ENCODE results near the gene ADGRG3. TPM values are rescaled to one million over a fixed set of nuclear protein-coding genes. Genes with fewer than 3 reads are reported as not detected.

Gene ADGRG3
- total RNA-seq, 1 experiment from 2014 or later: not detected

DNA sequence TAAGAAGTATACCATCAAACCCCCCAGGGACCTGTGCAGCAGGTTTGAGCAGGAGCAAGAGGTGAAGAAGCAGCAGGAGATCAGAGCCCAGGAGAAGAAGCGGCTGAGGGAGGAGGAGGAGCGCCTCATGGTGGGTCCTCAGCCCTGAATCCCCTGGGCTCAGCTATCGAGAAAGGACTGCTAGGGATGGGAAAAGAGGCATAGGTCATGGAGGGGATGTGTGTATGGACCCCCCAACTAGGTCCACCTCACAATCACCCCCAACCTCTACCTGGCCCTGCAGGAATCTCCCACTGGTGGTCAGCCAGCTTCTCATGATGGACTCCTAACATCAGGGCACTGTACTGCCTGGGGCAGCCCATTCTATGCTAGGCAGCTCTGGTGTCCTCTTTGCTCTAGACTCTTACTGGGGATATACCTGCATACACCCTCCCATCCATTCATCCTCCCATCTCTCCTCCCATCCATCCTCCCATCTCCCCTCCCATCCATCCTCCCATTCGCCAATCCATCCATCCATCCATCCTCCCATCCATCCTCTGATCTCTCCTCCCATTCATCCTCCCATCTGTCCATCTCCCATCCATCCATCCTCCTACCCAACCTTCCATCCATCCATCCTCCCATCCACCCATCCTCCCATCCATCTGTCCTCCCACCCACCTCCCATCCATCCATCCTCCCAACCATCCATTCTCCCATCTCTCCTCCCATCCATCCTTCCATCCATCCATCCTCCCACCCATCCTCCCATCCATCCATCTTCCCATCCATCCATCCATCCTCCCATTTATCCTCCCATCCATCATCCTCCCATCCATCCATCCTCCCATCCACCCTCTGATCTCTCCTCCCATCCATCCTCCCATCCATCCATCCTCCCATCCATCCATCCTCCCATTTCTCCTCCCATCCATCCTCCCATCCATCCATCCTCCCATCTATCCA is 37.1 kb downstream of the ADGRG3 start:
- no TSS peak for BruUV-seq (replicated peaks)
- DNase-seq: no peak
- Histone ChIP-seq H4K20me1 (ENCODE audit: insufficient read depth) (no peaks in the 10 kb centered on the region), H3K27me3 (ENCODE audit: insufficient read depth, low read depth) (no peaks in the 10 kb centered on the region), H3K9me3 (ENCODE audit: insufficient read depth, low read depth) (no peaks in the 10 kb centered on the region), H3K4me1 (replicated peaks; ENCODE audit: insufficient read depth) (no peaks in the 10 kb centered on the region), H3K27ac (no peak overlapping the region), H2AFZ (no peak overlapping the region), H3K4me2 (no peak overlapping the region), H3K36me3 (ENCODE audit: low read depth) (no peaks in the 10 kb centered on the region), H3K9me2 (ENCODE audit: insufficient read depth) (no peaks in the 10 kb centered on the region), H3K79me2 (ENCODE audit: low read depth) (no peaks in the 10 kb centered on the region), H3F3A (ENCODE audit: insufficient read depth, low read depth) (no peaks in the 10 kb centered on the region), H3K4me3 (no peak overlapping the region)
- ChIA-PET CTCF (interaction anchor here (0.7 kb wide), 1 partner anchor 21 kb away, joined by 4 read pairs; no protein-coding TSS in a partner anchor), POLR2A (ENCODE audit: unreplicated experiment) (no interaction called here)
- TF ChIP-seq EZH2 (IDR thresholded peaks at IDR 0.05; ENCODE audit: low read depth): no peak
- TF ChIP-seq CTCF (conservative IDR thresholded peaks at IDR 0.05): no peak
- intact Hi-C loops (cut with micrococcal nuclease; ENCODE audit: unreplicated experiment): no loop called here

GRCh38 chr16:57706717-57707116 is 38.6 kb downstream of the ADGRG3 start:
- CTCF ChIA-PET: no interaction called here
- Histone ChIP-seq H4K20me1 (ENCODE audit: insufficient read depth) (no peaks in the 10 kb centered on the region), H3K9me2 (ENCODE audit: insufficient read depth) (no peaks in the 10 kb centered on the region), H3K9me3 (ENCODE audit: insufficient read depth, low read depth) (no peaks in the 10 kb centered on the region), H3K79me2 (ENCODE audit: low read depth) (no peaks in the 10 kb centered on the region), H3F3A (ENCODE audit: insufficient read depth, low read depth) (no peaks in the 10 kb centered on the region), H2AFZ (no peak overlapping the region), H3K4me3 (no peak overlapping the region), H3K36me3 (ENCODE audit: low read depth) (no peaks in the 10 kb centered on the region), H3K27ac (no peak overlapping the region), H3K4me1 (replicated peaks; ENCODE audit: insufficient read depth) (no peaks in the 10 kb centered on the region), H3K4me2 (no peak overlapping the region), H3K27me3 (ENCODE audit: insufficient read depth, low read depth) (no peaks in the 10 kb centered on the region)
- intact Hi-C loops (cut with micrococcal nuclease; ENCODE audit: unreplicated experiment): no loop called here
- DNase-seq: no peak
- no peak for TF ChIP-seq CTCF (conservative IDR thresholded peaks at IDR 0.05)
- no peak for TF ChIP-seq EZH2 (IDR thresholded peaks at IDR 0.05; ENCODE audit: low read depth)
- no TSS peak for BruUV-seq (replicated peaks)
- POLR2A ChIA-PET (ENCODE audit: unreplicated experiment): no interaction called here

DNA sequence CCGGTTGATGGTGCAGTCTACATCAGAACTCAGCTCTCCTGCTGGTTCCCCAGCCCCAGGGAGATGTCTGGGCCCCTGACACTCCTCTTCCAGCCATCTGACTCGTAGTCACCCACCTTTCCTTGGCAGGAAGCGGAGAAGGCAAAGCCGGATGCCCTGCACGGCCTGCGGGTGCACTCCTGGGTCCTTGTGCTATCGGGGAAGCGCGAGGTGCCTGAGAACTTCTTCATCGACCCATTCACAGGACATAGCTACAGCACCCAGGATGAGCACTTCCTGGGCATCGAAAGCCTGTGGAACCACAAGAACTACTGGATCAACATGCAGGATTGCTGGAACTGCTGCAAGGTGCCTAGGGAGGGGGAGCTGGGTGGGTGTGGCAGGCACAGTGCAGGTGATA is 39.2 kb downstream of the ADGRG3 start:
- TF ChIP-seq CTCF (conservative IDR thresholded peaks at IDR 0.05) (no peak), EZH2 (IDR thresholded peaks at IDR 0.05; ENCODE audit: low read depth) (no peak)
- H4K20me1 ChIP-seq (ENCODE audit: insufficient read depth): no peaks in the 10 kb centered on the region
- BruUV-seq (replicated peaks): no TSS peak
- no peaks in the 10 kb centered on the region for H3K9me3 ChIP-seq (ENCODE audit: insufficient read depth, low read depth)
- no peaks in the 10 kb centered on the region for H3F3A ChIP-seq (ENCODE audit: insufficient read depth, low read depth)
- ChIA-PET POLR2A (ENCODE audit: unreplicated experiment) (no interaction called here), CTCF (no interaction called here)
- no peaks in the 10 kb centered on the region for H3K36me3 ChIP-seq (ENCODE audit: low read depth)
- H3K27me3 ChIP-seq (ENCODE audit: insufficient read depth, low read depth): no peaks in the 10 kb centered on the region
- no peaks in the 10 kb centered on the region for H3K4me1 ChIP-seq (replicated peaks; ENCODE audit: insufficient read depth)
- H2AFZ ChIP-seq: no peak overlapping the region
- H3K4me3 ChIP-seq: no peak overlapping the region
- intact Hi-C loops (cut with micrococcal nuclease; ENCODE audit: unreplicated experiment): no loop called here
- H3K4me2 ChIP-seq: no peak overlapping the region
- H3K79me2 ChIP-seq (ENCODE audit: low read depth): no peaks in the 10 kb centered on the region
- no peaks in the 10 kb centered on the region for H3K9me2 ChIP-seq (ENCODE audit: insufficient read depth)
- no peak overlapping the region for H3K27ac ChIP-seq
- DNase-seq: no peak

All from PC-9 (cell line).